Activated CD4-positive, alpha-beta memory T cell treated with anti-CD3 and anti-CD28 coated beads for 36 hours (primary cell): ENCODE measurements around the gene KLLN. TPM values are rescaled to one million over a fixed set of nuclear protein-coding genes. Genes with fewer than 3 reads are reported as not detected.

Experiments
- CTCF ChIA-PET: fragments of 350-600 bp; sonication (Branson Sonifier 250); formaldehyde crosslinking; loops from one replicate; lab custom pipeline; 2021; ENCODE audit warnings: antibody characterized with exemption, inconsistent platforms; lab: Charles Lee
- POLR2A ChIA-PET: fragments of 350-600 bp; sonication (Branson Sonifier 250); formaldehyde crosslinking; loops from one replicate; lab custom pipeline; 2021; ENCODE audit warnings: antibody characterized with exemption; lab: Charles Lee
- DNase-seq: peaks from one replicate; pipeline ENCODE4 v3.0.0-alpha.2; 2020
- H3K27ac Mint-ChIP-seq: one replicate; pipeline ENCODE4 v1.8.0; 2021; ENCODE audit warnings: mixed read lengths
- H3K27me3 Mint-ChIP-seq: one replicate; pipeline ENCODE4 v1.8.0; 2021; ENCODE audit warnings: mixed read lengths
- H3K36me3 Mint-ChIP-seq: one replicate; pipeline ENCODE4 v1.8.0; 2021; ENCODE audit warnings: mixed read lengths
- H3K4me1 Mint-ChIP-seq: one replicate; pipeline ENCODE4 v1.8.0; 2021; ENCODE audit warnings: low read depth, mixed read lengths
- H3K4me3 Mint-ChIP-seq: one replicate; pipeline ENCODE4 v1.8.0; 2021; ENCODE audit warnings: mild to moderate bottlenecking, mixed read lengths
- H3K9me3 Mint-ChIP-seq: one replicate; pipeline ENCODE4 v1.8.0; 2021; ENCODE audit warnings: mixed read lengths
- intact Hi-C: fragments of 100-400 bp; cut with micrococcal nuclease; formaldehyde crosslinking; loops from one replicate; pipeline ENCODE4 v1.15.1; 2023
- total RNA-seq, 2 experiments: library from RNA; stranded (reverse); gene quantifications; one replicate each; pipeline ENCODE4 v1.2.3, GENCODE V29; 2021

Gene KLLN
- total RNA-seq, 2 experiments from 2014 or later = 0.19 to 0.29 TPM

DNA sequence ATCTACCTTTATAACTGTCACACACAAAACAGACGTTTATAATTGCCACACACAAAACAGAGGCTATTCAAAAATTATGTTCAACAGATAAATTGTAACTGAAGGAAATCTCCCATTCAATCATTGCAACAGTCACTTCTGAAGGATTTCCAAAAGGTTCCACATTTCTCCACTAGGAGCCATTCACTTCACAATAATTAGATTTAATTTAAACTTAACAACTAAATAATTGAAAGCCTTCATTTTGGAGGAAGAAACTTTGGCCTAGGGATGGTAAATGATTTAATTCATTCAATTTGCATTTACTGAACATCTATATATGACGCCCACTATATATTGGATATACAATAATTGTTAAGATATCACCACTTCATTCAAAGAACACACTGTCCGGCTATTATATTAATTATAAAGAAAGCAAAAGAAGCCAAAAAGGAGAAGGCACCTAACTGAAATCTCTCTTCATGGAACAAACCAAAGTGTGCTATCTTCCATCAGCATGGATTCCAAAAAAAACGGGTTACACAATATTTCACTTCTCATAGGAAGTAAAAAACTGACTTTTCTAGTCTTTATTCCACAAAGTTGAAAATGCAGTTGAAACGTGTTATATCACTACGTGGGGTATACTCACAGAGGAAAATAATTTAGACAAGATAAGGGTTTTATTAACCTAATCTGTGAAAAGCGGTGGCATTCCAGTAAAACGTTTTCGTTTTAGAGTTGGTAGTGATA lies 47.0 kb downstream of the KLLN start:
- no peaks in the 10 kb centered on the region for H3K27me3 Mint-ChIP-seq
- DNase-seq = no peak
- H3K9me3 Mint-ChIP-seq = no peaks in the 10 kb centered on the region
- H3K27ac Mint-ChIP-seq = peak overlapping the region; percentile 98
- intact Hi-C loops = loop anchor here (5.0 kb wide), 4 partner anchors 159 to 1346 kb away; partner anchors contain the start of gene PAPSS2
- H3K4me1 Mint-ChIP-seq = peaks cover 32% of the 10 kb centered on the region
- peak overlapping the region; percentile 97 for H3K4me3 Mint-ChIP-seq
- POLR2A ChIA-PET = no interaction called here
- H3K36me3 Mint-ChIP-seq = peaks cover 18% of the 10 kb centered on the region
- CTCF ChIA-PET = no interaction called here

Other genes starting within 250 kb of the KLLN start
- under 1 TPM; 0.22 to 0.40 TPM for gene PAPSS2, start 203.7 kb downstream of the KLLN start, total RNA-seq
- 10 to 100 TPM; 39.4 to 42.8 TPM for gene ATAD1, start 45.3 kb downstream of the KLLN start, total RNA-seq
- 10 to 100 TPM; 31.9 to 36.8 TPM for gene PTEN, start 92 bp upstream of the KLLN start, total RNA-seq